Right lobe of liver (tissue), 4 donors: ENCODE results near the gene SH3GL3.

Experiments
- POLR2A ChIP-seq: fragments of 450-650 bp; IDR thresholded peaks from one replicate; pipeline ENCODE4 v1.6.1; 2017; ENCODE audit warnings: antibody characterized with exemption, mild to moderate bottlenecking
- TF ChIP-seq, protein P1 (sequence below), 4 donors: fragments of 200-600 bp in 3 of 4; fragments of 450-650 bp in 1 of 4; IDR thresholded peaks; one replicate each; pipeline versions ENCODE4 v1.5.1 to v1.8.0; 2016 to 2022; ENCODE audit warnings: antibody characterized with exemption in 4 of 4, mild to moderate bottlenecking in 2 of 4
- donor health status: DM: no; HTN: no; CAD: no.
- donor health status: DM: no; HTN: no; CAD: no.
- donor health status: DM: no; HTN: yes; CAD: no.

DNA sequence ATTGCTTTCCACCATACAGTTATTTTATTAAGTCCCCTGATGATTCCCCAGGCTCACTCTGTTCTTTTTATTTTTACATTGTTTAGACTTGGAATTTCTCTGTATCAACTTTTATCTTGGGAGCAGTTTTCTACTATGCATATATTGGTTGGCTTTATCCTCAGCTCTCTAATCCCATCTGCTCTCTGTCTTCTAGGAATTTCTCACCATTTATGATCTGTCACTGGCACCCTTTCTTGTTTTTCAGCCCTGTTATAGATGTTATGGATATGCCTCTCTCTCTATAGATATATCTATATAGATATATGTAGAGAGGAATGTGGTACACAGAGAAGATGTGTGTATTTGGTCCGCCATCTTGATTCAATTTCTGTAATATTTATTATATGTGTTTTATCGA is 90.5 kb downstream of the SH3GL3 start:
- no peak for TF ChIP-seq POLR2A
- TF ChIP-seq, protein P1, sequence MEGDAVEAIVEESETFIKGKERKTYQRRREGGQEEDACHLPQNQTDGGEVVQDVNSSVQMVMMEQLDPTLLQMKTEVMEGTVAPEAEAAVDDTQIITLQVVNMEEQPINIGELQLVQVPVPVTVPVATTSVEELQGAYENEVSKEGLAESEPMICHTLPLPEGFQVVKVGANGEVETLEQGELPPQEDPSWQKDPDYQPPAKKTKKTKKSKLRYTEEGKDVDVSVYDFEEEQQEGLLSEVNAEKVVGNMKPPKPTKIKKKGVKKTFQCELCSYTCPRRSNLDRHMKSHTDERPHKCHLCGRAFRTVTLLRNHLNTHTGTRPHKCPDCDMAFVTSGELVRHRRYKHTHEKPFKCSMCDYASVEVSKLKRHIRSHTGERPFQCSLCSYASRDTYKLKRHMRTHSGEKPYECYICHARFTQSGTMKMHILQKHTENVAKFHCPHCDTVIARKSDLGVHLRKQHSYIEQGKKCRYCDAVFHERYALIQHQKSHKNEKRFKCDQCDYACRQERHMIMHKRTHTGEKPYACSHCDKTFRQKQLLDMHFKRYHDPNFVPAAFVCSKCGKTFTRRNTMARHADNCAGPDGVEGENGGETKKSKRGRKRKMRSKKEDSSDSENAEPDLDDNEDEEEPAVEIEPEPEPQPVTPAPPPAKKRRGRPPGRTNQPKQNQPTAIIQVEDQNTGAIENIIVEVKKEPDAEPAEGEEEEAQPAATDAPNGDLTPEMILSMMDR (IDR thresholded peaks at IDR 0.05): no peak
